ENCODE results near the gene UNC79.
"Not testable (repeated sequence)": the region's sequence is repeated elsewhere in the genome, so short reads cannot be mapped to it uniquely, and the experiment has no call there.

Gene UNC79

DNA sequence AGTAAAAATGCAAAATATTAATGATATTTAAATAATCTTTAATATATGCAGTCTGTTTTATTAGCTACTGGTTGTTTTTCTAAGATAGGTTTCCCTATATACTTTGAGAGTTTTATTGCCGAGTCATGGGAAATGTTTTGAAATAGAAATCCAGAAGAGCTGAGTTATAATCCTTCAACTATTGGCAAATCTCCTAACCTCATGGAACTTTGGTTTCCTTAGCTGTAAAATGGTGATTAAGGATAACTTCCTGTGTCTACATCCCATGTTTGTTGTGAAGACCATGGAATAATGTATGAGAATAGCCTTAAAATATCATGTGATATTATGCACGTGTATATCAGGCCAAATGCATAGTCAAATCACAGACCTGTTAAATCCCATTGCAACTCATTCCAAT, 51.0 kb downstream of the UNC79 start:
- H3K4me3 ChIP-seq (ENCODE audit: low read depth, low read length) = no peak overlapping the region
- no peak for DNase-seq (ENCODE audit: low read depth)

DNA sequence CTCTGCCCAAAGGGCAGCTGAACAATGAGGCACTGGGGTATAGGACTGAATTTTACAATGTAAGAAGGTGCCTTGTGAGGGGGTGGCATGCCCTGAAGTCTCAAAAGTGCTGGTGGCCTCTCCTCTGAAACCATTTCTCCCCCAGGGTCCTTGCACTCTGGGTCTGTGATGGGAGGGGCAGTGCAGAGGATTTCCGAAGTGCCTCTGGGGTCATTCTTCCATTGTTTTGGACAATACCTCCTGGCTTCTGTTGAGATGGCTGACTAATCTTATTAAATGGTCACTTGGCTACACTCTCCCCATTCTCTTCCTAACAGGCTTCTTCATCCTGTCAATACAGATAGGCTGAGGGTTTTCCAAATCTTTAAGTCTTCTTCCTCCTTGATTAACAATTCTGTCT, 59.3 kb downstream of the UNC79 start:
- DNase-seq (ENCODE audit: low read depth) = no peak
- H3K4me3 ChIP-seq (ENCODE audit: low read depth, low read length) = no peak overlapping the region

- no peak overlapping the region for H3K4me3 ChIP-seq (ENCODE audit: low read depth, low read length)
- no peak for DNase-seq (ENCODE audit: low read depth)
These were observed 62.3 kb downstream of the UNC79 start for GRCh38 chr14:93493054-93493453.

DNA sequence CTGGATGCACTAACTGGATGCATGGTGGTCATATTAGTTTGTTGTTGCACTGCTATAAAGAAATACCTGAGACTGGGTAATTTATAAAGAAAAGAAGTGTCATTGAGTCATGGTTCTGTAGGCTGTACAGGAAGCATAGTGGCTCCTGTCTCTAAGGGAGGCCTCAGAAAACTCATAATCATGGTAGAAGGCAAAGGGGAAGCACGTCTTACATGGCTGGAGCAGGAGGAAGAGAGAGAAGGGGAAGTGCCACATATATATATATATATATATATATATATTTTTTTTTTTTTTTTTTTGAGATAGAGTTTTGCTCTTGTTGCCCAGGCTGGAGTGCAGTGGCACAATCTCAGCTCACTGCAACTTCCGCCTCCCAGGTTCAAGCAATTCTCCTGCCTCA, 62.9 kb downstream of the UNC79 start:
- H3K4me3 ChIP-seq (ENCODE audit: low read depth, low read length); DNase-seq (ENCODE audit: low read depth): not testable (repeated sequence)

DNA sequence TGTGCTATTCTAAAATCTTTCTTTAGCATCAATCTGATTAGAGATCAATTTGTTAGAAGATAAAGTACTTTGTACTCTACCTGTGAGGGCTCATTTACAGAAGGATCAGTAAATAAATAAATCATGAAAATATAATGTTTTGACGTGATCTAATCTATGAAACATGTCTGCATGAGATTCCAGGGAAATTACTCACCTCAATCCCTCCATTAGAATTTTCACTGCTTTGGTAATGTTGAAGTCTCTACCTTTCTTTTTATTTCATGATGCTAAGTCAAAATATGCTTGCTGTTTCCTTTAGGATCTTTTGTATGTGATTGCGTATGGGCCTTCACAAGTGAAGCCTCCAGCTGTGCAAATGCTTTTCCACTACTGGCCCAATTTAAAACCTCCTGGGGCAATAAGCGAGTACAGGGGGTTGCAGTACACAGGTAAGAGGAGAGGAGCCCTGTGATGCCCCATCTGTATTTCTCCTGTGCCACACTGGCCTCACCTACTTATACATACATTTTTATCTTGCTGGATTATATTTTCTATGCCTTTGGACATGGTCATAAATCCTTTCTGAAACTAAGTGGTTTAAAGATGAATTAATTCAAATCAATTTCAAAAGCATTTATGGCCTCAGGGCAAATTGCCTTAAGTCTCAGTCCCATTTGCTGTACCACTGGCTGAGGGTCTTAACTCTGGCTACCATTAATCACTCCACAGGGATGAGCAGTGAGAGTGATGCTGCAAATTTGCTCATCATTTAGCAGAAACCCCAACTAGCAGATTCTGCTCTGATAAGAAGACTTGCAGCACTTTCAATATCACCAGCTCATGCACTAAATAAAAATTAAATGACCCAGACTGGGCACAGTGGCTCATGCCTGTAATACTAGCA, 66.4 kb downstream of the UNC79 start:
- H3K4me3 ChIP-seq (ENCODE audit: low read depth, low read length) = no peak overlapping the region
- DNase-seq (ENCODE audit: low read depth) = no peak

- DNase-seq (ENCODE audit: low read depth) = no peak
These were observed 79.3 kb downstream of the UNC79 start for GRCh38 chr14:93510056-93510455.

DNA sequence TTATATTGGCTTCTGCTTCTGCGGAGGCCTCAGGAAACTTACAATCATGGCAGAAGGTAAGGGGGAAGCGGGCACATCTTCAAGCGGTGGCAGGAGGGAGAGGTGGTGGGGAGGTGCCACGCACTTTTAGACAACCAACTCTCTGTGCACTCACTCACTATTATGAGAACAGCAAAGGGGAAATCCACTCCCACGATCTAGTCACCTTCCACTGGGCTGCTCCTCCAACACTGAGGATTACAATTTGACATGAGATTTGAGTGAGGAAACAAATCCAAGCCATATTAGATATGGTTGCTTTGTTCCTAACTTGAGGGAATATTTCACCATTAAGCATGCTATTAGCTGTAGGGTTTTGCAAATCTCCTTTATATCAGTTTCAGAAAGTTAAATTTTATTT, 80.3 kb downstream of the UNC79 start:
- H3K4me3 ChIP-seq (ENCODE audit: low read depth, low read length) = no peak overlapping the region
- no peak for DNase-seq (ENCODE audit: low read depth)

More at GRCh38 chr14:93510056-93510455, 79.3 kb downstream of the UNC79 start:
- H3K4me3 ChIP-seq (ENCODE audit: low read depth, low read length) = no peak overlapping the region

DNA sequence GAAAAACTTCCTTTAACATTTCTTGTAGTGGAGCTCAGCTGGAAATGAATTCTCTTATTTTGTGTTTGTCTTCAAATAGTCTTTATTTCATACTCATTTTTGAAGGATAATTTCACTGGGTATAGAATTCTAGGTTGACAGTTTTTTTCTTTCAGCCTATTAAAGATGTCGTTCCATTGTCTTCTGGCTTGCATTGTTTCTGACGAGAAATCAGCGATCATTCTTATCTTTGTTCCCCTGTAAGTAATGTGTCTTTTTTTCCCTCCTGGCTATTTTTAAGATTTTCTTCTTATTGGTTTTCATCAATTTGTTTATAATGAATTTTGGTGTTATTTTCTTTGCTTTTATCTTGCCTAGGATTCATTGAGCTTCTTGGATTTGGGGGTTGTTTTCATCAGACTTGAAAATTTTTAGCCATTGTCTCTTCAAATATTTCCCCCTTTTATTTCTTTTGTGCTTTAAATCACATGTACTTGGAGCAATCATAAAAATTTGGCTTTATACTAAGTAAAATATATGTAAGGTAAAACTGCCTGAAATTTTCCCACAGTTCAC, 89.4 kb downstream of the UNC79 start:
- no peak overlapping the region for H3K4me3 ChIP-seq (ENCODE audit: low read depth, low read length)
- no peak for DNase-seq (ENCODE audit: low read depth)

DNA sequence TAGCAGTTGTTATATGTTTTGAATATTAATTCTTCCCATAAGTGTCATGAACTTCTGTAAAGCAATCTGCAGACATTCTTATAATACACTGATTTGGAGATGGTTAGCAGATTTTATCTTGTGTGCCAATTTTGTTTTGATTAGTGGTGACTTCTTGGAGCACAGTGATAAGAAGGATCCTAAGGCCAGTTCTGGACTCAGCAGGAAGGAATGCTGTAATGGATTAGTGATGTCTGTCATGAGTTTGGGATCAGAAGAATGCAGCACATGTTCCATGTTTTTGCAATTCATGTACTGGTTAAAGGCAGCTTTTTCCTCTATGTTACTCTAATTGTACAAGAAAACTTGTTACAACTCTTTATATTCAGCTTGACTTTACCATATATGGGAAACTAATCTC, 91.5 kb downstream of the UNC79 start:
- no peak for DNase-seq (ENCODE audit: low read depth)
- no peak overlapping the region for H3K4me3 ChIP-seq (ENCODE audit: low read depth, low read length)

- not testable (repeated sequence) for H3K4me3 ChIP-seq (ENCODE audit: low read depth, low read length); DNase-seq (ENCODE audit: low read depth)
These were observed 94.5 kb downstream of the UNC79 start for GRCh38 chr14:93525216-93525615.

DNA sequence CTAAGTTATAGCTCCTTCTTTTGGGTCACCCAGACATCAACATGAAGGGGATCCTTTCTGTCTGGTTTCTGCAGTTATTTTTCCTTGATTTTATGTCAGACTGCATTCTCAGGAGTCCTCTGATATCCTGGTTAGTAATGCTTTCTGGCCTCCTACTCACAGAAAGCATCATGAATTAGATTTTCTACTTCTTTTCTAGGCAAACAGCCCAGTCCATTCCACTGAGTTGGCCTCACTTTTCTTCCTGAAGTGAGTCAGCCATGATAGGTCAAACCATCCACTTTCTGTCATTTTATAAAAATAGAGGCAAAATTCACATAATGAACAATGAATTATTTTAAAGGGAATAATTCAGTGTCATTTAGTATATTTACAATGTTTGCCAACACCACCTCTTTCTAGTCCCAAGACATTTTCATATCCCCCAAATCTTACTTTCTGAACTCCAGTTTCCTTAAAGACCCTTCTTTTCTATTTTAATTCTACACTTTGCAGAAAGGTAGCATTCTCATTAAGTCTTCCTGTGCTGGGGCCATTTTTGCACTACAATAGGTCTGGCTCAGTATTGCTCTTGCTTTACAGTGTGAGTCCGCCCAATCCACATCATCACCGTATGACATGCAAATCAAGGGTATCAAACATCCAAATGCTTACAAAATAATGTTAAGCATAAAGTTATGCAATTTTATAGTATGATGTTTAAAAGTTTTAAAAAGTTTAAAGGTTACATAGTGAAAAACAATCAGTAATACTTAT, 95.1 kb downstream of the UNC79 start:
- no peak for DNase-seq (ENCODE audit: low read depth)
- H3K4me3 ChIP-seq (ENCODE audit: low read depth, low read length) = no peak overlapping the region

DNA sequence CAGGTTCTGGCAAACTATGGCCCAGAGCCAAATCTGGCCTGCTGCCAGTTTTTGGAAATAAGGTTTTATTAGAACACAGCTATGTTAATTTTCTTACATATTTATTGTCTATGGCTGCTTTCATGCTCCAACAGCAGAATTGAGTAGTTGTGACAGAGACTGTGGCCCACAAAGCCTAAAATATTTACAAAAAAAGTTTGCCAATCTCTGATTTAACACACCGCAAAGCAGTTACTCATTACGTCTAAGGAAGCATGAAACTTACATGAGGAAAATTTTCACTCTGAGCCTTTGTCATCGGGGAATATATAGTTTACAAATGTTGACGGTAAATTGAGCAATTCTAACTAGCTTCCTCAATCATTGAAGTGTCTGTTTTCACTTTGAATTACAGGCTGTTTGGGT, 96.5 kb downstream of the UNC79 start:
- no peak for DNase-seq (ENCODE audit: low read depth)
- H3K4me3 ChIP-seq (ENCODE audit: low read depth, low read length) = no peak overlapping the region

DNA sequence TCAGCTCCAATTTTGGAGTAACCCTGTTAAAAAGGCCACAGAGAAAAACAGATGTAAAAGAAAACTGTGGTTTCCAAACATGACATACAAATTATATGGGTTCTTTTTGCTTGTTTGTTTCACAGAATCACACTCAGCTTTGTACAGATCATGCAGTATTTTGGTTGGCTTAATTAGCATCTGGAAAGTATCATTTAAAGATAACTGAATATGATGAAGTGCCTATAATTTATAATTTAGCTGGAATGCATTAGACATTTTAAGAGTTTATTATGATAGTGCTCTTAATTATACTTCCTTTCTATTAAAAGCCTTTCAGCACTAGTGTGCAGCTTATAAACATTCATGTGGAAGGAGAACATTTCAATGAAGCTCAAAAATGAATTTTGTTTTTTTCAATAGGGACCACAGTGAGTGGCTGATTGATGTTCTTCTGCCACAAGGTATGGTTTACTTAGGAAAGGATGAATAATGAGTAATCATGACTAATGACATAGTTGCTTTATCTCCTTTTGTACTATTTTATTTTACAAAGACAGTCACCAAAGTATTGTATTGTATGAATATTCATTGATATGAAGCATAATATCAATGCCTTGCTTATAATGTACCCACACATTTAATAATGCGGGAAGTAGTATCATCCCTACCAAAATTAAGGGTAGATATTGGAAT, 98.3 kb downstream of the UNC79 start:
- no peak overlapping the region for H3K4me3 ChIP-seq (ENCODE audit: low read depth, low read length)
- DNase-seq (ENCODE audit: low read depth) = no peak

- H3K4me3 ChIP-seq (ENCODE audit: low read depth, low read length) = no peak overlapping the region
- DNase-seq (ENCODE audit: low read depth) = no peak
These were observed 100.9 kb downstream of the UNC79 start for GRCh38 chr14:93531644-93532043.

- DNase-seq (ENCODE audit: low read depth) = no peak
- no peak overlapping the region for H3K4me3 ChIP-seq (ENCODE audit: low read depth, low read length)
These were observed 101.8 kb downstream of the UNC79 start for GRCh38 chr14:93532541-93532940.

- H3K4me3 ChIP-seq (ENCODE audit: low read depth, low read length) = no peak overlapping the region
- no peak for DNase-seq (ENCODE audit: low read depth)
These were observed 102.7 kb downstream of the UNC79 start for GRCh38 chr14:93533437-93533836.

- H3K4me3 ChIP-seq (ENCODE audit: low read depth, low read length) = no peak overlapping the region
- no peak for DNase-seq (ENCODE audit: low read depth)
These were observed 103.1 kb downstream of the UNC79 start for GRCh38 chr14:93533842-93534241.

- no peak overlapping the region for H3K4me3 ChIP-seq (ENCODE audit: low read depth, low read length)
- no peak for DNase-seq (ENCODE audit: low read depth)
These were observed 104.8 kb downstream of the UNC79 start for GRCh38 chr14:93535537-93535936.

DNA sequence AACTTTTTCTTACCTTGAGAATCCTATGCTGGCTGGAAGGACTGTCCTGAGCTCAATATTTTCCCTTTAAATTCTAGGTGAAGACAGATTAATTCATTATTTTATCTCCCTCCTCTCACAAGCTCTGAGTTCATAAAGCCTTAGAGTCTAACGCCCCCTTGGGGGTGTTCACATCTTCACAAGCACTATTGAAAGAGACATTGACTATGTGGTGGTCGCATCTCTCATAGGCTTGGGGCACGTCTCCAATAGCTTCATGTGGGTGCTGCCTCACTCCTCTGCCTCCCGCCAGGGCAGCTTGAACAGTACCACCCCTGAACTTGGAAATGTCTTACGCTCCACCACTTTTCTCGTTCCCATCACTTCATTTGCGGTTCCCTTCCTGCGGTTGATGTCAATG, 106.2 kb downstream of the UNC79 start:
- no peak for DNase-seq (ENCODE audit: low read depth)
- no peak overlapping the region for H3K4me3 ChIP-seq (ENCODE audit: low read depth, low read length)

- H3K4me3 ChIP-seq (ENCODE audit: low read depth, low read length) = no peak overlapping the region
- DNase-seq (ENCODE audit: low read depth) = no peak
These were observed 107.2 kb downstream of the UNC79 start for GRCh38 chr14:93537951-93538350.

Measured in skeletal muscle cell (primary cell).